ENCODE results near the gene FOXN3.
"Not testable (repeated sequence)": the region's sequence is repeated elsewhere in the genome, so short reads cannot be mapped to it uniquely, and the experiment has no call there.

Gene FOXN3

GRCh38 chr14:89256283-89256682 is 160.8 kb downstream of the FOXN3 start:
- DNase-seq (ENCODE audit: low read depth in 1 of 2, low spot score in 1 of 2), result no peak

GRCh38 chr14:89255852-89256251 is 161.2 kb downstream of the FOXN3 start:
- no peak for DNase-seq (ENCODE audit: low read depth in 1 of 2, low spot score in 1 of 2)

DNA sequence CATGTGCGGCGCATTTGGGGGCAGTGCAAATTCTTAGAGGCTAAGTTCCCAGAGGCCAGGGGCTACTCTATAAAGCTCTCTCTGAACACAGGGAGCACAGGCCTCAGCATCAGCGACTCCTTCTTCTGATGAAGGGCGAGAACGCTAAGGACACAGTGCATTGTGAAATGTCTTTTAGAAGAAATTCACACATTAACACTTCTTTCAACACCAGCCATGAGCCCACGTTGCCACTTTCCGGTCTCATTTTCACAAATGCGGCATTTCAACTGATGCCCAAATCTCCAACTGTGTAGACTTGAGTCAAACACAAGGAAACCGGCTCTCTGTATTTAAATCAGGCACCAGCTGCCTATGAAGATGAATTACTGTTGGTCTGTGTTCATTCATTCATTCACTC is 162.0 kb downstream of the FOXN3 start:
- DNase-seq (ENCODE audit: low read depth in 1 of 2, low spot score in 1 of 2), result no peak

DNA sequence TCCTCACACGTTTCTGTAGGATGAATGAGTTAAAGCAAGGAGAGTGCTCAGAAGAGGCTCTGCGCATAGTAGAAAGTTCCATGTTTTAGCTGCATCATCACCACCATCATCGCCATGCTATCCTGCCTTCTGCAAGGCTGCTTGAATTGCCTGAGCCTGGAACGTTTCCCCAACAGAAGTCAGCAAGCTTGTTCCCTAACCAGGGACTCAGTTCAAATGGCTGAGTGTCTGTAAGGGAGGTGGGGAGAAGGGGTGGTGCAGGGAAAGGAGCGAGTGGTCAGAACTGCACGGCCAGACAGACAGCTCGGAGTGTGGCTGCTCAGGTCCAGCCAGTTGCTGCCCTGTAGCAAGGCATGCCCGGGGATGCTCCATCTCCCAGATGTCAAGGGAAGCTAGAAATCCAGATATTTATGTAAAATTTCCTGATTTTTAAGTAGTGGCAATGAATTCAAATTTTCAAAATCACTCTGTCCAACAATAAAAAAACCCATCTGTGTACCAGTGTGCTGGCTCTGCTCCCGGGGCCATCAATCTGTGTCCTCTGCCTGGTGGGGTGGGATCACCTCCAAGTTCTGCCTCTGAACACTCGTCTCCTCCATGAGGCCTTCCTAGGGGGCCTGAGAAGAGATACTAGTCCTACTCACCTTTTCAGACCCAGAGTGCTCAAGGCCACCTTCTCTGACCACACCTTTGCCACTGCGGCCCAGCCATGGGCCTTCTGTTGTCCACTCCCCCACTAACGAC is 162.7 kb downstream of the FOXN3 start:
- DNase-seq (ENCODE audit: low read depth in 1 of 2, low spot score in 1 of 2), result no peak

DNA sequence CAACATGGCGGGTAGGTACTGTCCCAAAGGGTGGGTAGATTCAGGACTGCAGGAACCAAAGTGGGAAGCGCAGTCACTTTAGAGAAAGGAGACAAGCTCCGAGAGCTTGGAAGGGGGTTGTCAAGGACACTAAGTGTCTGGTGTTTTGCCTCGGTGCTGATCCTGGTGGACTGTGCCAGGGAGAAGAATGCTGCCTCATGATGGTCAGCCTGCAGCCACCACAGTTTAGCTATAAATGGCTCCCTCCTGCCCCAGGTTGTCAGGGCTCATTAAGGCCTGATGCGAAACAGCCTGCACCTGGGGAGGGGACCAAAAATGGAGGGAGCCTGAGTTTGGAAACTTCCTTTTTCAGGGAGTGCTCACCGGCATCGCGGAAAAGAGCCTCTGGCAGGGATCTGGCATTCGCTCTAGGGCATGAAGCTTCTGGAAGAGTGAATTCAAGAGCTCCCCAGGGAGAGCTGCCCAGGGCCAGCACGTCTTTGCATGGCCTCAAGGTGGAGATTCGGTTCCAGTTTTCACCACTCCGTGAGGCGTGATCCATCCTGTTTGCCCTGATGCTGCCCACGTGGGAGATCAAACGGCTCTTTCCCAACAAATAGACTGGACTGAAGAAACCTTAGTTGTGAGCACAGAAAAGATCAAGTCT is 164.0 kb downstream of the FOXN3 start:
- DNase-seq (ENCODE audit: low read depth in 1 of 2, low spot score in 1 of 2), result no peak

DNA sequence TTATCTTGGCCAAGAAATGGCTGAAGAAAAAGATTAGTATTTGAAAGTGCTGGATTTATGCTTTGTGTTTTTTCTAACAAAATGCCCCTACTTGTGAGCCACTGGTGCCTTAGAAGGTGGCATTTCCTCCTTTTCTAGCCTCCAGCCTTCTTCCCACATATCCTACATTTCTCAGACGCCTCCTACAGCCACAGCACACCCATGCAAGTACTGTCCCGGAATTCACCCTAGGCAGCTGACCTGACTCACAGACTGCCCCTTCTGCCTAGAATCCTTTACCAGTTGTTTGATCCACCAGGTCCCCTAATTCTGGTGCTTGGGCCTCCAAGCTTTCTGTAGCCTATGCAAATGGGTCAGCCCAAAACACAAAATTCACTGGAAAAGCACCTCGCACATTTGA is 166.0 kb downstream of the FOXN3 start:
- DNase-seq (ENCODE audit: low read depth in 1 of 2, low spot score in 1 of 2), result no peak

GRCh38 chr14:89250655-89250975 is 166.4 kb downstream of the FOXN3 start:
- DNase-seq (ENCODE audit: low read depth in 1 of 2, low spot score in 1 of 2), result not testable (repeated sequence)

GRCh38 chr14:89249972-89250654 is 166.9 kb downstream of the FOXN3 start:
- no peak for DNase-seq (ENCODE audit: low read depth in 1 of 2, low spot score in 1 of 2)

DNA sequence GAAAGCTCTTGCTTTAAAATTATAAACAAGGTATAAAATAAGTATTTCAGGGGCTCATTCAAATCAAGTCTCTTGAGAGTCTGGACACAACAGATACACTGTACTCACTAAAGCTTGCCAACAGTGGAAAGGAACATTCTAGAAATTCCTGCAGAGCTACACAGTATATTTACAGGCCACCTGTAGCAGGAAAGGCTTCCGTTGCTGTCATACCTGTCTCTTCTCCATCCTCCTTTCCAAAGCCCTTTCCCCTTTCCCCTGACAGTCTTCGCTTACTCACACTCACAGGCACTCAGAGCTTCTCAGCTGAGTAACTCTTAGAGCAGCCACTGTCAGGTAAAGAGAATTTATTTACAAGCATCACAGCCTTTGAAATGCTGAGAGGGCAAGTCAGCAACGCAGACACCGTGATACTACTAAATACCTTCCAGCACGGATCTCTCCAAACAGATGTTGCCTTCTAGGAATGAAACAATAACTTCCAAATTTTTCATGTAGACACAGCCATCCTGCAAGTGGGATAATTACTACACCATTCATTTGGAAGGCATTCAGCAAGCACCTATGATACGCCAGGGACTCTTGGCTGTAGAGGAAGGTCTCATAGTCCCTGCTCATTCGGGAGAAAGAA is 167.9 kb downstream of the FOXN3 start:
- no peak for DNase-seq (ENCODE audit: low read depth in 1 of 2, low spot score in 1 of 2)

DNA sequence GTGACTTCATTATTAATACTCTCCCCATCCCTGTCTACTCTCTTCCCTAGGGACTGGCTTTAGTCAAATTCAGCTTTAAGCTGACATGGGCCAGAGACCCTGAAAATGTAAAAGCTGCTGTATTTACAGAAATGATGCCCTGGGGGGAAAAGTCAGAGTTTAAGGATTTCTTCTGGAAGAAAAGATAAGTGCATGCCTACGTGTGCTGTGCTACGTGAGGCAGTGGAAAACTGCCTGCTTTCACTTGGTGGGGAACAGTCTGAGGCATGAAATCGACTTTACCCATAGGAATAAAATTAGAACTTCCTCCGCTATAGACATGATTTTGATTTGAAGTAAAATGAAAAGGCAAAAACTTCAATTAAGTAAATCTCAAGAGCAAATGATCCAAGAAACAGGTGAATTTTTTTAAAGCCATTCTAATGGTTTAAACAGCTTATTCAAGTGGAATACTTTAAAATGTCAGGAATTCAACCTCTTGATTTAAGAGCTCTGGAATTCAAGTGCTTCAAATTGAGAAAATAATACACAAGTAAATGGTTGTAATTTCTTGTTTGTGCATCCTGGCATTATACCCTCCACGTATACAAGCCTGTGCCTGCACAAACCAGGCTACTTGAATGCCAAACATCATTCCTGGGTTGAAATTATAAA is 168.5 kb downstream of the FOXN3 start:
- no peak for DNase-seq (ENCODE audit: low read depth in 1 of 2, low spot score in 1 of 2)

DNA sequence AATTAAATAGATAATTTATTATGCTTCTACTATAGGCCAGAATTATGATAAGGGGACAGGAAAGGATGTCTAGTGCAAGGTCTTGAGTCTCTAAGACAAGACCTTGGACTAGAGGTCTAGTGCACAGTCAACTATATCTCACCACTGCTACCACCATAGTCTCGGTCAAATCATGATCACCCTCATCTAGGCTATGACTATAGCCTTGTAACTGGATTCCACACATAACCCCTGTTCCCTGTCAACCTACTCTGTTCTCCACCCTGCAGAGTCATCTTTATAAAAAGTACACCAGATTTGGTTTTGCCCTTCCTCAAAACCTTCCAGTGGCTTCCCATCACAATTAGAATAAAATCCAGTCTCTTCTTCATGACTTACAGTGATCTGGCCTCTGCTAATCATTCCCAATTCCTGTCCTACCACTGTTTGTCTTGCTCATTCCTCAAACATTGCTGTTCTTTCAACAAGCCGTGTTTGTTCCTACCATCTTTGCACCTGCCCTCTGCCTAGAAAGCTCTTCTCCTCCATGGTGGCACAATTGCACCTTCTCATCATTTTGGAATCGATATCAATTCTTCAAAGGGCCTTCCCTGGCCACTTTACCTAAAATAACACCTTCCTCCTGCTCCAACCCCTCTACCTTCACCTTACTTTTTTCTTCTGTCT is 169.4 kb downstream of the FOXN3 start:
- DNase-seq (ENCODE audit: low read depth in 1 of 2, low spot score in 1 of 2), result no peak

GRCh38 chr14:89246290-89246689 is 170.7 kb downstream of the FOXN3 start:
- no peak for DNase-seq (ENCODE audit: low read depth in 1 of 2, low spot score in 1 of 2)

DNA sequence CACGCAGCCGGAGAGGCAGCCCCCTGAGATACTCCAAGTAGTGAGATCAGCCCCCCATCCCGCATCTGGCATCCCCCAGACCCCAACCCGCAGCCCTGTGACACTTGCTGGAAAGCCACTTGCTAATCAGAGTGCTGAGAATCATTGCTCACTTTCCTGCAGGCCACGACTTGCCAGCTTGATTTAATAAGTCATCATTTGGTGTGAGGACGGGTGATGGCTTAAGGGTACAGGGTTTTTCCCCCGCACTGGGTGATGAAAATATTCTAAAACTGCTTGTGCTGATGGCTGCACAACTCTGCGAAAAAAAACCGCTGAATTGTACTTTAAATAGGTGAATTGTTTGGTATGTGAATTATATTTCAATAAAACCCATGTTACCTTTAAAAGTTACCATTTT is 171.2 kb downstream of the FOXN3 start:
- no peak for DNase-seq (ENCODE audit: low read depth in 1 of 2, low spot score in 1 of 2)

- no peak for DNase-seq (ENCODE audit: low read depth in 1 of 2, low spot score in 1 of 2)
These were observed 172.3 kb downstream of the FOXN3 start for GRCh38 chr14:89244720-89245119.

DNA sequence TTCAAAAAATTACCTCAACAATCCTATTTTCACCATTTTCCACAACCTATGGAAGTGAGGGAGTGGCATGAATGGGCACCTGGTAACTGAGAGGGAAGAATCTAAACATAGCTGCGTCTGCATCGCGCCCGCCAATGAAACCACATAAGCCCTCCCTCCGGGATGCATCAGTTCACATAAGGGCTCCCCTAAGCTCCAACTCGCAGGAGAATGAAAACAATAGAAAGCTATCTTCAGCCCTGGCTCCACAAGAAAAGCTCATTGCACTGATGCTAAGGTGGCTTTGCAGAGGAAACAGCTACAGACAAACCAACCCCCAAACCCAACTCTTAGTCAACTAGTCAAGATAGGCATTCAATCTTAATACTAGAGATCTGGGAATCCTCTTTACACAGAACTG is 173.3 kb downstream of the FOXN3 start:
- no peak for DNase-seq (ENCODE audit: low read depth in 1 of 2, low spot score in 1 of 2)

- no peak for DNase-seq (ENCODE audit: low read depth in 1 of 2, low spot score in 1 of 2)
These were observed 173.7 kb downstream of the FOXN3 start for GRCh38 chr14:89243286-89243685.

DNA sequence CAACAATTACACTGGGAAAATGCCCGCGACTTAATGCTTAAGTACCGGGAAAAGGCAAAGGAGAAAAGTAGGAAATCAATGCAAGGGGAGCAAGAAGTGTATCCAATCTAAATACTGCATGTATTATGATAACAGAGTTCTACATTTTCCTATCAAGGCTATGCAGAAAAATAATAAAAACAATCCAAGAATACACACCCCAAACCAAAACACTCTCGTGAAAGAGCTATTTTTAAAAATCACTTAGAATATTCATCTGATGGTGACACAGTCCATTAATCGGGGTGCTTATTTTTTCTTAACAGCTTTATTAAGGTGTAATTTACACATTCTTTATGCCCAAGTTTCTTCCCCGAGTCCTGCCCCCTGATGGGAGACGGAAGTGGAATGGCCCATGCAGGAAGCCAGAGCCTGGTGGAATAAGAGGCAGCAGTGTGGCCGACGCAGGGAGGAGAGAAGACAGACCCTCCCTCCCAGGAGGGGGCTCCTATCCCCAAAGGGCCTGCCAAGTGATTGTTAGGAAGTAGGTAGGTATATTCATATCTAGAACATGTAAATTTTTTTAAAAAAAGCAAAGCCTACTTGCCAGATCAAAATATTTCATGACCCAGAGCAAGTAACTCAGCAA is 174.3 kb downstream of the FOXN3 start:
- no peak for DNase-seq (ENCODE audit: low read depth in 1 of 2, low spot score in 1 of 2)

- DNase-seq (ENCODE audit: low read depth in 1 of 2, low spot score in 1 of 2), result no peak
These were observed 174.9 kb downstream of the FOXN3 start for GRCh38 chr14:89241934-89242651.

DNA sequence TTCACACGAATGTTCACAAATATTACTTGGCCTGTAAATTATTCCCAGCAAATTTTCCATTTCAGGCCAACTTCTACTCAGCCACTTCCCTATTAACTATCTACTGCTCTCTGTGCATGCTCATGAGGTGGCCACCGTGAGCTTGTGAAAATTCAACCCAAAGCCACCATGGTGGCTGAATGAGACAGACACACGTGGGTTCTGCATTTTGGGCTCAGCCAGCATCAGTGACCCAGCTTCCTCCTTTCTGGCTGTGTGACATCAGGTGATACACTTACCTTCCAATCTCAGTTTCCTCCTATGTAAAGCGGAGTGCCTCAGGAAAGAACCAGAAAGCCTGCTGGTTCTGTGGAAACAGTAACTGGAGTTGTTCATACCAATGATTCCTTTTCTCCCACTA is 175.8 kb downstream of the FOXN3 start:
- no peak for DNase-seq (ENCODE audit: low read depth in 1 of 2, low spot score in 1 of 2)

- DNase-seq (ENCODE audit: low read depth in 1 of 2, low spot score in 1 of 2), result no peak
These were observed 176.6 kb downstream of the FOXN3 start for GRCh38 chr14:89240414-89240813.

Measured in activated CD4-positive, alpha-beta T cell treated with anti-CD3 and anti-CD28 coated beads, Interleukin-2, amount 50 U/mL, for 24 hours (primary cell).